B cell (primary cell): ENCODE data around the gene CDH13.

Source experiments
- EZH2 ChIP-seq: IDR thresholded peaks from 2 replicates; pipeline ENCODE4 v1.6.1; 2012; ENCODE audit warnings: borderline replicate concordance, low read depth, mild to moderate bottlenecking, moderate library complexity, low read length; ENCODE audit not compliant: insufficient read depth, poor library complexity, severe bottlenecking
- TF ChIP-seq, protein P1 (sequence below): fragments of 200-600 bp; IDR thresholded peaks from one replicate; pipeline ENCODE4 v1.8.0; 2022; ENCODE audit warnings: antibody characterized with exemption, mild to moderate bottlenecking

DNA sequence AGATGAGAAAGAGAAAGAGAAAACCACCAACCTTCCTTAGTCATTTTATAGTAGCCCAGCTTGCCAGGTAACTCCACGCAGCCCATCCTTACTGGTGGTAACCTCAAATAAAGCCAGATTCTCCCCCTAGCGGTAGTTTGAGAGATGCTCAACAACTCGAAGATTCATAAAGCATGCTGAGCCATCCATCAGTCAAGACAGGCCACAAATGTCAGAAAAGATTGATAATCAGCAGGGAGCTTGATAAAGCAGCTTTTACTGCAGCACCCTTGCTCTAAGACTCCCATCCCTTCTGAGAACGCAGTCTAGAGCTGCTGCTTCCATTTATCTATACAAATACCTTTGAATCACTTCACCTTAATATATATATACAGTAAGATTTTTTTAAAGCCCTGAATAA lies 729.5 kb downstream of the CDH13 start:
- TF ChIP-seq, protein P1, sequence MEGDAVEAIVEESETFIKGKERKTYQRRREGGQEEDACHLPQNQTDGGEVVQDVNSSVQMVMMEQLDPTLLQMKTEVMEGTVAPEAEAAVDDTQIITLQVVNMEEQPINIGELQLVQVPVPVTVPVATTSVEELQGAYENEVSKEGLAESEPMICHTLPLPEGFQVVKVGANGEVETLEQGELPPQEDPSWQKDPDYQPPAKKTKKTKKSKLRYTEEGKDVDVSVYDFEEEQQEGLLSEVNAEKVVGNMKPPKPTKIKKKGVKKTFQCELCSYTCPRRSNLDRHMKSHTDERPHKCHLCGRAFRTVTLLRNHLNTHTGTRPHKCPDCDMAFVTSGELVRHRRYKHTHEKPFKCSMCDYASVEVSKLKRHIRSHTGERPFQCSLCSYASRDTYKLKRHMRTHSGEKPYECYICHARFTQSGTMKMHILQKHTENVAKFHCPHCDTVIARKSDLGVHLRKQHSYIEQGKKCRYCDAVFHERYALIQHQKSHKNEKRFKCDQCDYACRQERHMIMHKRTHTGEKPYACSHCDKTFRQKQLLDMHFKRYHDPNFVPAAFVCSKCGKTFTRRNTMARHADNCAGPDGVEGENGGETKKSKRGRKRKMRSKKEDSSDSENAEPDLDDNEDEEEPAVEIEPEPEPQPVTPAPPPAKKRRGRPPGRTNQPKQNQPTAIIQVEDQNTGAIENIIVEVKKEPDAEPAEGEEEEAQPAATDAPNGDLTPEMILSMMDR: peak; percentile 51
- no peak for TF ChIP-seq EZH2
